Astrocyte of the spinal cord (primary cell): ENCODE results near the gene RGS1.
A peak's percentile ranks its signal among the peaks of the same experiment; 100 is the strongest.

Source experiments
- DNase-seq: peaks from one replicate; pipeline ENCODE4 v3.0.0; 2011; ENCODE audit warnings: low read depth, low spot score
- H3K4me3 ChIP-seq: 2 replicates; pipeline ENCODE4 v1.5.1; 2011; ENCODE audit warnings: low read depth, mild to moderate bottlenecking, low read length, moderate library complexity
- in situ Hi-C: cut with HindIII; loops from 2 replicates; pipeline ENCODE4 v1.10.0; 2017; ENCODE audit warnings: low sequenced_read_pairs
- TF ChIP-seq, protein P1 (sequence below): IDR thresholded peaks from 2 replicates; pipeline ENCODE4 v1.5.1; 2012; ENCODE audit warnings: low read depth, mild to moderate bottlenecking, low read length, inconsistent platforms

RGS1 gene

DNA sequence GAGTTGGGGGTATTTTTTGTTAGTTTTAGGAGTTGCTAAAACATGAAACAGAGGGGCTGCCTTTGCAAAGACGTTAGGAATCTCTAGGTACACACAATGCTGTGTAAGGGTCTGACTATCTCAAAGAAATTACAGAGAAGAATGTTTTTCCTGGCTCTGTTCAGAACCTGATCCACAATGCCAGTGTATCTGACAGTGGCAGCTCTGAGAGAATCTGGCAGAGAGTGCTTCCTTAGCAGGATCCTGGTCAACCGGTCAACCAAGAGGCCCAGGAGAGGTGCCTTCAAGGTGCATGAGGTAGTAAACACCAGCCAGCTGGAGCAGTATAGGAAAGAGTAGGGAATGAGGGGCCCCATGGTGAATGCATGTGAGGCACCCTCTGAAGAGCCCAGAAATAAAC is 40.9 kb upstream of the RGS1 start:
- in situ Hi-C loops: no loop called here
- DNase-seq: peak; percentile 36
- H3K4me3 ChIP-seq: no peak overlapping the region
- TF ChIP-seq, protein P1, sequence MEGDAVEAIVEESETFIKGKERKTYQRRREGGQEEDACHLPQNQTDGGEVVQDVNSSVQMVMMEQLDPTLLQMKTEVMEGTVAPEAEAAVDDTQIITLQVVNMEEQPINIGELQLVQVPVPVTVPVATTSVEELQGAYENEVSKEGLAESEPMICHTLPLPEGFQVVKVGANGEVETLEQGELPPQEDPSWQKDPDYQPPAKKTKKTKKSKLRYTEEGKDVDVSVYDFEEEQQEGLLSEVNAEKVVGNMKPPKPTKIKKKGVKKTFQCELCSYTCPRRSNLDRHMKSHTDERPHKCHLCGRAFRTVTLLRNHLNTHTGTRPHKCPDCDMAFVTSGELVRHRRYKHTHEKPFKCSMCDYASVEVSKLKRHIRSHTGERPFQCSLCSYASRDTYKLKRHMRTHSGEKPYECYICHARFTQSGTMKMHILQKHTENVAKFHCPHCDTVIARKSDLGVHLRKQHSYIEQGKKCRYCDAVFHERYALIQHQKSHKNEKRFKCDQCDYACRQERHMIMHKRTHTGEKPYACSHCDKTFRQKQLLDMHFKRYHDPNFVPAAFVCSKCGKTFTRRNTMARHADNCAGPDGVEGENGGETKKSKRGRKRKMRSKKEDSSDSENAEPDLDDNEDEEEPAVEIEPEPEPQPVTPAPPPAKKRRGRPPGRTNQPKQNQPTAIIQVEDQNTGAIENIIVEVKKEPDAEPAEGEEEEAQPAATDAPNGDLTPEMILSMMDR: no peak

DNA sequence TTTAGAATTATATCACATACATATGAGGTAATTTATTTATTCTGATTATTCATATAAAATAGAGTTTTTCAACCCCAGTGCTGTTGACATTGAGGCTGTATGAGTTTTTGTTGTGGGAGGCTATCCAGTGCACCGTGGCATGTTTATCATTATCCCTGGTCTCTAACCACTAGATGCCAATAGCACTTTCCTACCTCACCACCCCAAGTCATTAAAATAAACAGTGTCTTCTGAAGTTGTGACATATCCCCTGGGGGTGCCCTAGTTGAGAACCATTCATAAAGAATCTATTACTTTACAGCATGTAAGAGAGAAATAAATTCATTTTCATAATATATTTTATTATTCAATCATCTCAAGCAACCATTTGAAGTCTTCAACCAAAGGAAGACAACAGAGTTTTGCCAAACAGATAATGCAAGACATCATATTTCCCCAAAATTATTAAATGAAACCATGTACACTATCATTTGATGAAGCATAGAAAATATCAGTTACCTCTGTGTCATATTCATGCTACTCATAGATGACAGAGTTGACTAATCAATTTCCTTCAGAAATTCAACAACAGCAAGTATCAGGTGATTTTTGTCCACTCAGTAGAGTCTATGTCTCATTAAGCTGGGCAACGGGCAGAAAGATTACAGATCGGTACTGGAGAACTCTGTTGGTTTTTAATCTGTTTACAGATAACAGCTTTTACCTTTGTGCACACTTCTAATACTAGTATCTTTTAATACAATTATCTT is 39.5 kb upstream of the RGS1 start:
- no peak for DNase-seq
- TF ChIP-seq, protein P1: no peak
- in situ Hi-C loops: no loop called here
- no peak overlapping the region for H3K4me3 ChIP-seq

DNA sequence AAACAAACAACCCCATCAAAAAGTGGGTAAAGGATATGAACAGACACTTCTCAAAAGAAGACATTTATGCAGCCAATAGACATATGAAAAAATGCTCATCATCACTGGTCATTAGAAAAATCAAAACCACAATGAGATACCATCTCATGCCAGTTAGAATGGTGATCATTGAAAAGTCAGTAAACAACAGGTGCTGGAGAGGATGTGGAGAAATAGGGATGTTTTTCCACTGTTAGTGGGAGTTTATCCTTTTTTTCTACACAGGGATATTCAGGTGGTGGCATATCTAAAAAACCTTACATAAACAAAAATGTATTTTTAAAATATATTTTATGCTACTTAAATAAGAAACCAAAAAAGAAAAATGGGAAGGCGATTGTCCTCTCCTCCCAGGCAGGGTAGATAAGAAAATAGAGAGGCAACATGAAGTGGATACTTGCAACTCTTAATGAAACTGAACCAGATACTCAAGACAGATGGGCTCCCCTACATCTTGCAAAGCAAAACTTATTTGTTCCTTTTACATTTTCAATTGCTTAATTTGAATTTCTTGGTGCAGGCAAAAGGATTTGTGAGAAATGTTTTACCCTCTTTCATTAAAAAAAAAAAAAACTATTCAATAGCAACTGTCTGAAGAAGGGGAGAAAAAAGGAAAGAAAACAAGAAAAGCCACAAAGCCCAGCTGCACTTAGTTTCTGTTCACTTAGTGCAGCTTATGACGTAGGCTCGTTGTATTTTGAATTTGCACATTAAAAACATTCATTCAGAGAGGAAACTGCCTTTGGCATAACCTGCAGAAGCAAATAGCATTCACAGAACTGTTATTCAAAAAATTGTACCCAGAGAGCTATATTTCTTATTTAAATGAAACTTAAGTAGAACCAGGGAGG is 36.9 kb upstream of the RGS1 start:
- TF ChIP-seq, protein P1: no peak
- H3K4me3 ChIP-seq: no peak overlapping the region
- peak; percentile 89 for DNase-seq
- in situ Hi-C loops: no loop called here

DNA sequence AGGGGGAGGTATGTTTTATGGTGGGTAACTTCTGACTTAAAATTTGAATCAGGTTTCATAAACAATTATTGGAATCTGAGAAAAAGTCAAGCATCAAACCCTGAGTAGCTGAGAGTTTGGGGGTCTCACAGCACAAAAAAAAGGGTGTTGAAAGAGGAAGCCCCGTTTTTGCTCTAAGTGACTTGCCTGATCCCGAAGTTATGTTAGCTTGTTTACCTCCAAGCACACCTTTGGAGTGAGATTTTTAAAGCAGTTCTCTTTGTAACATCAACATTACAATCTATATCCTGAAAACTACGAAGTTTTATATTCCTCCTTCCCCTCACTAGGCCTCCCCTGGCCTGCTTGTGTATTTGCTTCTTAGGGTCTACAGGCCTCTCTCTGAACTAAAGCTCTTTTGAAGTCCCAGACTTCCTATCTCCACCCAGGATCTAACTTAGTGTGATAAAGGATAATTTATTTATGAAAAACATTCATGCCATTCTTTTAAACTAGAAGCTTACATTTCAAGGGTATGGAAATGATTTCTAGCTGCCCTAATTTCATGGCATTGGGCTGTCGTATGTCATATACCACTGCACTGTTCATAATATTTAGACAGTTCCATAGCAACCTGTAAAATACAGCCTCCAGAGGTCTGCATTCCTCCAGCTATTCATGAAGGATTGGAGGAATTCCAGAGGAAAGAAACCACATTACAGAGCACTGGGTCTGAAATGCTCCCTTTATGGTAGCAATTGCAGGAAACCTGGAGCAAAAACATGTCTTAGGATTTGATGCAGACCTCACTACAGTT is 36.1 kb upstream of the RGS1 start:
- DNase-seq: peak; percentile 99
- H3K4me3 ChIP-seq: no peak overlapping the region
- in situ Hi-C loops: no loop called here
- TF ChIP-seq, protein P1: no peak

DNA sequence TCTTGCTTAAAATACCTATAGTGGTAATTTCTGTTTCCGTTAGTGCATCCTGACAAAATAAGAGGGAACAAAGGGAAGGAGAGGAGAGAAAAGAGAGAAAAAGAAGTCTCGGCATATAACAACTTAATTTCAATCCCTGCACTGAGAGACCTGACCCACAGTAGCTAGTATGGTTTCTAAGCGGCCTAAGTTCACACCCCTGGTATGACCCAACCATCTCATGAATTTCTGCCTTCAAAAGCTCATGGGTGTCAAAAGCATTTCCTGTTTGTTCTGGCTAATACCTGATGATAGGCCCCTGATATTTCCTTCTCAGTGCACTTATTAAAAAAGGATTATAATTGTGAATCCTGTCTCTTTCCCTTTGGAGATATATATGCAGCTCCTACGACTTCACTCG is 32.1 kb upstream of the RGS1 start:
- no peak overlapping the region for H3K4me3 ChIP-seq
- in situ Hi-C loops: no loop called here
- TF ChIP-seq, protein P1: no peak
- no peak for DNase-seq

DNA sequence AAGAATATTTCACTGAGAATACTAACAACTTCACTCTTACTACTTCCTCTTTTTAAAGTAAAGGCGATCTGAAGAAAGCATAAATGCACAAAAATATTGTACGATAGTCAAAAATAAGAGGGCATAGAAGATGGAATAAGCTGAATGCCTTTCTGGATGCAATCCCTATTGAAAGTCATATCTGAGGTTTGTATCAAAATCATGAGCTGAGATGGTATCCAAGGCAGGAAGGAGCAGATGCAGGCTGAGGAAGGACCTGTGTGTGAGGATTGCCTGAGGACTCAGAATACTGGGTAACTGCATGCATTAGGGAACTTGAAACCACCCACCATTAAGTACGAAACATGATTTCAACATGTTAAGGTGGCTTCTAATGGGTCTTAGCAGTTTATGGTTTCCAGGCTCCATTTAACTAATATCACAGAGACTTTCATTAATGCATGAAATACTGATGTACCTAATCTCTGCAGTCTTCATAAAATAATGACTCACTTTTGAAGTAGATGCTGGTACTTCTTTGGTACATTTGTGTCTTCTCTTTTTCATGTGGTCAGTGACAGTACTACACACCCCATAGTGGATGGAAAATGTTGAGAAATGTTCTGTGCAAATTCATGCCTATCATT is 29.6 kb upstream of the RGS1 start:
- DNase-seq: no peak
- TF ChIP-seq, protein P1: no peak
- in situ Hi-C loops: no loop called here
- no peak overlapping the region for H3K4me3 ChIP-seq
